GM12872 (cell line): Measurements from ENCODE around the gene HIVEP3.
A peak's percentile ranks its signal among the peaks of the same experiment; 100 is the strongest.

Source experiments
- CTCF ChIP-seq: IDR thresholded peaks from 3 replicates; pipeline ENCODE4 v1.5.1; 2011; ENCODE audit warnings: low read depth, mild to moderate bottlenecking, low read length, moderate library complexity; ENCODE audit not compliant: insufficient read depth

HIVEP3 gene

GRCh38 chr1:41515778-41516167 lies 402.9 kb downstream of the HIVEP3 start:
- TF ChIP-seq CTCF: no peak

GRCh38 chr1:41515131-41515678 lies 403.5 kb downstream of the HIVEP3 start:
- TF ChIP-seq CTCF: no peak

GRCh38 chr1:41514381-41514780 lies 404.3 kb downstream of the HIVEP3 start:
- no peak for TF ChIP-seq CTCF

- peak; percentile 75 for TF ChIP-seq CTCF
Measured at GRCh38 chr1:41513383-41513735, 405.4 kb downstream of the HIVEP3 start.

- TF ChIP-seq CTCF: no peak
Measured at GRCh38 chr1:41512701-41513382, 405.9 kb downstream of the HIVEP3 start.

- no peak for TF ChIP-seq CTCF
Measured at GRCh38 chr1:41511239-41511540, 407.5 kb downstream of the HIVEP3 start.

- no peak for TF ChIP-seq CTCF
Measured at GRCh38 chr1:41510531-41511238, 408.0 kb downstream of the HIVEP3 start.
